SK-N-SH (cell line): ENCODE results near the gene USPL1.

Experiments
- EP300 ChIP-seq, 2 experiments: IDR thresholded peaks; 2 replicates each; pipeline versions ENCODE4 v1.4.0 to v1.6.1; 2012; ENCODE audit warnings: borderline replicate concordance in 1 of 2, low read depth in 1 of 2, low read length in 1 of 2
- EZH2phosphoT487 ChIP-seq: fragments of 200-600 bp; sonication (generic); IDR thresholded peaks from 2 replicates; pipeline ENCODE4 v1.6.1; 2017; ENCODE audit warnings: low read depth, mixed run types, mild to moderate bottlenecking, antibody characterized with exemption, moderate library complexity, borderline replicate concordance
- FOXJ3 ChIP-seq: sonication (generic); formaldehyde crosslinking; IDR thresholded peaks from 2 replicates; pipeline ENCODE4 v1.5.1; 2020; ENCODE audit warnings: mild to moderate bottlenecking, missing genetic modification reagents
- JUND ChIP-seq: IDR thresholded peaks from 2 replicates; pipeline ENCODE4 v1.4.0; 2012
- MEF2A ChIP-seq: IDR thresholded peaks from 2 replicates; pipeline ENCODE4 v1.4.0; 2012; ENCODE audit warnings: low read depth, borderline replicate concordance
- POLR2AphosphoS5 ChIP-seq: IDR thresholded peaks from 2 replicates; pipeline ENCODE4 v1.6.1; 2012; ENCODE audit warnings: low read depth, low read length
- RAD21 ChIP-seq: IDR thresholded peaks from 2 replicates; pipeline ENCODE4 v1.6.1; 2012; ENCODE audit warnings: mild to moderate bottlenecking, low read length
- TF ChIP-seq, protein P1 (sequence below): fragments of 200-600 bp; sonication (generic); IDR thresholded peaks from 2 replicates; pipeline ENCODE4 v1.6.1; 2017; ENCODE audit warnings: antibody characterized with exemption, mild to moderate bottlenecking, moderate library complexity
- TF ChIP-seq, protein P2 (sequence below): IDR thresholded peaks from 2 replicates; pipeline ENCODE4 v1.6.1; 2012; ENCODE audit warnings: mild to moderate bottlenecking, low read depth, low read length, moderate library complexity
- TF ChIP-seq, protein P3 (sequence below): IDR thresholded peaks from 2 replicates; pipeline ENCODE4 v1.4.0; 2012; ENCODE audit warnings: low read depth, borderline replicate concordance
- TF ChIP-seq, protein P4 (sequence below): IDR thresholded peaks from 2 replicates; pipeline ENCODE4 v1.4.0; 2012; ENCODE audit warnings: low read depth, borderline replicate concordance

DNA sequence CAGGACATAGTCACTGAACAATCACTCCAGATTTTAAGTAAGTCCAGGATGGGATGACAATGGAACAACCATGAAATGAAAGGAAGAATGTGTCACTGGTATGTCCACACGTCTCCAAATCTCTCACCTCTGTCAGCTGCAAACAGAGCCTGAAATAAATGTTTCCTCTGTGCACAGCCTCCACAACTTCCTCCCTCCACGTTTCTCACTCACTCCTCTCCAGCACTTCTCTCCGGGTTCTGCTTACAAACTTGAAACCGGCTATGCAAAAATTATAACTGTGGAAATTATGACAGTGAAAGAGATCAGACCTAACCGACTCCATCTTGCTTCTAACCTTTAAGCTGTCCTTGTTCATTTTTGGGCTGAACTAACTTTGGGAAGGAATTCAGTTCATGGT lies 82.6 kb downstream of the USPL1 start:
- TF ChIP-seq, protein P1, sequence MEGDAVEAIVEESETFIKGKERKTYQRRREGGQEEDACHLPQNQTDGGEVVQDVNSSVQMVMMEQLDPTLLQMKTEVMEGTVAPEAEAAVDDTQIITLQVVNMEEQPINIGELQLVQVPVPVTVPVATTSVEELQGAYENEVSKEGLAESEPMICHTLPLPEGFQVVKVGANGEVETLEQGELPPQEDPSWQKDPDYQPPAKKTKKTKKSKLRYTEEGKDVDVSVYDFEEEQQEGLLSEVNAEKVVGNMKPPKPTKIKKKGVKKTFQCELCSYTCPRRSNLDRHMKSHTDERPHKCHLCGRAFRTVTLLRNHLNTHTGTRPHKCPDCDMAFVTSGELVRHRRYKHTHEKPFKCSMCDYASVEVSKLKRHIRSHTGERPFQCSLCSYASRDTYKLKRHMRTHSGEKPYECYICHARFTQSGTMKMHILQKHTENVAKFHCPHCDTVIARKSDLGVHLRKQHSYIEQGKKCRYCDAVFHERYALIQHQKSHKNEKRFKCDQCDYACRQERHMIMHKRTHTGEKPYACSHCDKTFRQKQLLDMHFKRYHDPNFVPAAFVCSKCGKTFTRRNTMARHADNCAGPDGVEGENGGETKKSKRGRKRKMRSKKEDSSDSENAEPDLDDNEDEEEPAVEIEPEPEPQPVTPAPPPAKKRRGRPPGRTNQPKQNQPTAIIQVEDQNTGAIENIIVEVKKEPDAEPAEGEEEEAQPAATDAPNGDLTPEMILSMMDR: no peak
- TF ChIP-seq JUND (no peak), EP300 (IDR thresholded peaks at IDR 0.05; ENCODE audit: borderline replicate concordance in 1 of 2, low read depth in 1 of 2, low read length in 1 of 2) (no peak), FOXJ3 (CRISPR knock-in tag) (no peak), MEF2A (no peak), EZH2phosphoT487 (no peak), POLR2AphosphoS5 (no peak), RAD21 (no peak)
- TF ChIP-seq, protein P2, sequence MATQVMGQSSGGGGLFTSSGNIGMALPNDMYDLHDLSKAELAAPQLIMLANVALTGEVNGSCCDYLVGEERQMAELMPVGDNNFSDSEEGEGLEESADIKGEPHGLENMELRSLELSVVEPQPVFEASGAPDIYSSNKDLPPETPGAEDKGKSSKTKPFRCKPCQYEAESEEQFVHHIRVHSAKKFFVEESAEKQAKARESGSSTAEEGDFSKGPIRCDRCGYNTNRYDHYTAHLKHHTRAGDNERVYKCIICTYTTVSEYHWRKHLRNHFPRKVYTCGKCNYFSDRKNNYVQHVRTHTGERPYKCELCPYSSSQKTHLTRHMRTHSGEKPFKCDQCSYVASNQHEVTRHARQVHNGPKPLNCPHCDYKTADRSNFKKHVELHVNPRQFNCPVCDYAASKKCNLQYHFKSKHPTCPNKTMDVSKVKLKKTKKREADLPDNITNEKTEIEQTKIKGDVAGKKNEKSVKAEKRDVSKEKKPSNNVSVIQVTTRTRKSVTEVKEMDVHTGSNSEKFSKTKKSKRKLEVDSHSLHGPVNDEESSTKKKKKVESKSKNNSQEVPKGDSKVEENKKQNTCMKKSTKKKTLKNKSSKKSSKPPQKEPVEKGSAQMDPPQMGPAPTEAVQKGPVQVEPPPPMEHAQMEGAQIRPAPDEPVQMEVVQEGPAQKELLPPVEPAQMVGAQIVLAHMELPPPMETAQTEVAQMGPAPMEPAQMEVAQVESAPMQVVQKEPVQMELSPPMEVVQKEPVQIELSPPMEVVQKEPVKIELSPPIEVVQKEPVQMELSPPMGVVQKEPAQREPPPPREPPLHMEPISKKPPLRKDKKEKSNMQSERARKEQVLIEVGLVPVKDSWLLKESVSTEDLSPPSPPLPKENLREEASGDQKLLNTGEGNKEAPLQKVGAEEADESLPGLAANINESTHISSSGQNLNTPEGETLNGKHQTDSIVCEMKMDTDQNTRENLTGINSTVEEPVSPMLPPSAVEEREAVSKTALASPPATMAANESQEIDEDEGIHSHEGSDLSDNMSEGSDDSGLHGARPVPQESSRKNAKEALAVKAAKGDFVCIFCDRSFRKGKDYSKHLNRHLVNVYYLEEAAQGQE: no peak
- TF ChIP-seq, protein P3, sequence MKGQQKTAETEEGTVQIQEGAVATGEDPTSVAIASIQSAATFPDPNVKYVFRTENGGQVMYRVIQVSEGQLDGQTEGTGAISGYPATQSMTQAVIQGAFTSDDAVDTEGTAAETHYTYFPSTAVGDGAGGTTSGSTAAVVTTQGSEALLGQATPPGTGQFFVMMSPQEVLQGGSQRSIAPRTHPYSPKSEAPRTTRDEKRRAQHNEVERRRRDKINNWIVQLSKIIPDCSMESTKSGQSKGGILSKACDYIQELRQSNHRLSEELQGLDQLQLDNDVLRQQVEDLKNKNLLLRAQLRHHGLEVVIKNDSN: no peak
- TF ChIP-seq, protein P4, sequence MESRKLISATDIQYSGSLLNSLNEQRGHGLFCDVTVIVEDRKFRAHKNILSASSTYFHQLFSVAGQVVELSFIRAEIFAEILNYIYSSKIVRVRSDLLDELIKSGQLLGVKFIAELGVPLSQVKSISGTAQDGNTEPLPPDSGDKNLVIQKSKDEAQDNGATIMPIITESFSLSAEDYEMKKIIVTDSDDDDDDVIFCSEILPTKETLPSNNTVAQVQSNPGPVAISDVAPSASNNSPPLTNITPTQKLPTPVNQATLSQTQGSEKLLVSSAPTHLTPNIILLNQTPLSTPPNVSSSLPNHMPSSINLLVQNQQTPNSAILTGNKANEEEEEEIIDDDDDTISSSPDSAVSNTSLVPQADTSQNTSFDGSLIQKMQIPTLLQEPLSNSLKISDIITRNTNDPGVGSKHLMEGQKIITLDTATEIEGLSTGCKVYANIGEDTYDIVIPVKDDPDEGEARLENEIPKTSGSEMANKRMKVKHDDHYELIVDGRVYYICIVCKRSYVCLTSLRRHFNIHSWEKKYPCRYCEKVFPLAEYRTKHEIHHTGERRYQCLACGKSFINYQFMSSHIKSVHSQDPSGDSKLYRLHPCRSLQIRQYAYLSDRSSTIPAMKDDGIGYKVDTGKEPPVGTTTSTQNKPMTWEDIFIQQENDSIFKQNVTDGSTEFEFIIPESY: no peak
